Stomach (tissue), 9 donors: ENCODE results near the gene SCN7A. TPM values are rescaled to one million over a fixed set of nuclear protein-coding genes. Genes with fewer than 3 reads are reported as not detected.

ENCODE experiments used
- DNase-seq, 2 donors: peaks; one replicate each; pipeline versions ENCODE4 v3.0.0 to v3.0.0-alpha.2; 2013 to 2019
- H3K27ac ChIP-seq, 5 donors: fragments of 200-600 bp in 4 of 5; sonication (generic) in 4 of 5; one replicate each; pipeline ENCODE4 v1.5.1; 2013 to 2019; ENCODE audit warnings: mild to moderate bottlenecking in 1 of 5, moderate library complexity in 1 of 5
- H3K27me3 ChIP-seq, 3 donors: fragments of 200-600 bp; sonication (generic); one replicate each; pipeline ENCODE4 v1.5.1; 2017 to 2019; ENCODE audit warnings: mixed run types in 1 of 3
- H3K36me3 ChIP-seq, 4 donors: fragments of 200-600 bp; sonication (generic); 1 replicate in 3 of 4; 2 replicates in 1 of 4; pipeline ENCODE4 v1.5.1; 2016 to 2019
- H3K4me1 ChIP-seq, 4 donors: fragments of 200-600 bp; sonication (generic); one replicate each; pipeline ENCODE4 v1.5.1; 2016 to 2019
- H3K4me3 ChIP-seq, 4 donors: fragments of 200-600 bp; sonication (generic) in 3 of 4; one replicate each; pipeline ENCODE4 v1.5.1; 2016 to 2019; ENCODE audit warnings: mild to moderate bottlenecking in 1 of 4
- H3K9me3 ChIP-seq, 4 donors: fragments of 200-600 bp; sonication (generic); one replicate each; pipeline ENCODE4 v1.5.1; 2016 to 2019
- EP300 ChIP-seq: sonication (generic); formaldehyde crosslinking; IDR thresholded peaks from one replicate; pipeline ENCODE4 v1.6.1; 2017; ENCODE audit warnings: antibody characterized with exemption
- POLR2A ChIP-seq, 4 donors: fragments of 450-650 bp; IDR thresholded peaks; one replicate each; pipeline ENCODE4 v1.6.1; 2016; ENCODE audit warnings: antibody characterized with exemption in 4 of 4, control low read depth in 2 of 4, mild to moderate bottlenecking in 1 of 4, moderate library complexity in 1 of 4
- POLR2AphosphoS5 ChIP-seq, 3 donors: sonication (generic); formaldehyde crosslinking; IDR thresholded peaks; one replicate each; pipeline ENCODE4 v1.6.1; 2016; ENCODE audit warnings: antibody characterized with exemption in 3 of 3
- WGBS, 5 donors: extraction: QIAGEN DNeasy Blood & Tissue Kit in 3 of 5; methylation state at CpG; one replicate each; pipeline versions ENCODE4 v1.1.5 to v1.1.7; 2013 to 2018; 5-methylcytosine and 5-hydroxymethylcytosine counted together
- intact Hi-C: fragments of 100-400 bp; cut with DNase I; formaldehyde crosslinking; loops from one replicate; pipeline ENCODE4 v1.15.1; 2023; ENCODE audit warnings: low total_unique reads
- polyA plus RNA-seq, 3 donors: library from polyadenylated mRNA; stranded (reverse); fragments of 200-250 nt; gene quantifications; one replicate each; pipeline ENCODE4 v1.2.3, GENCODE V29; 2013
- total RNA-seq, 5 donors: library from RNA; depleted of rRNA; stranded (reverse); fragments of >200 nt; gene quantifications; one replicate each; pipeline versions ENCODE4 v1.1.0 to v1.2.3, GENCODE V29; 2014 to 2016
- TF ChIP-seq, protein P1 (sequence below), 7 experiments: fragments of 450-650 bp in 4 of 7; fragments of 200-600 bp in 3 of 7; sonication (generic) in 3 of 7; IDR thresholded peaks; one replicate each; pipeline ENCODE4 v1.5.1; 2016 to 2019; ENCODE audit warnings: antibody characterized with exemption in 7 of 7, control low read depth in 2 of 7, mild to moderate bottlenecking in 1 of 7
- donor health status: healthy with polysubstance abuse.
- donor health status: Bipolar disorder and iron deficiency.
- donor health status: healthy.

SCN7A gene
- total and polyA plus RNA-seq, 8 donors, result 0.19 to 148 (median 10.9) TPM

DNA sequence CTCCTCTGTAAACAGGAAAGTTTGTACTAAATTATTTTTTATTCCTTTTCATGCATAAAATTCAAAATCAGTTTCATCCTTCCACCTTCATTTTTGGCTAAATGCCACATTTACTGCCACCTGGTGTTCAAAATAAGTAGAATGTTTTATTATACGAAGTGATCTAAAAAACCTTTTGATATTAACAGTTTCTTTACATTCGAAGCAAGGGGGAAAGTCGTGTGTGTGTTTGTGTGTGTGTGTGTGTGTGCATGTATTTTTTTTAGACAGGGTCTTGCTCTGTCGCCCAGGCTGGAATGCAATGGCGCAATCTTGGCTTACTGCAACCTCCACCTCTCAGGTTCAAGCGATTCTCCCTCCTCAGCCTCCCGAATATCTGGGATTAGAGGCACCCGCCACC is 109.3 kb downstream of the SCN7A start:
- 59 to 65% (median 63%) methylated on average over 8 of the region's 8 CpGs for WGBS, 5 donors
- intact Hi-C loops, result no loop called here
- Histone ChIP-seq H3K4me3 (no peak overlapping the region), H3K36me3 (no peaks in the 10 kb centered on the region), H3K27me3 (no peaks in the 10 kb centered on the region), H3K27ac (no peak overlapping the region), H3K9me3 (no peaks in the 10 kb centered on the region), H3K4me1 (no peaks in the 10 kb centered on the region)
- TF ChIP-seq, protein P1, sequence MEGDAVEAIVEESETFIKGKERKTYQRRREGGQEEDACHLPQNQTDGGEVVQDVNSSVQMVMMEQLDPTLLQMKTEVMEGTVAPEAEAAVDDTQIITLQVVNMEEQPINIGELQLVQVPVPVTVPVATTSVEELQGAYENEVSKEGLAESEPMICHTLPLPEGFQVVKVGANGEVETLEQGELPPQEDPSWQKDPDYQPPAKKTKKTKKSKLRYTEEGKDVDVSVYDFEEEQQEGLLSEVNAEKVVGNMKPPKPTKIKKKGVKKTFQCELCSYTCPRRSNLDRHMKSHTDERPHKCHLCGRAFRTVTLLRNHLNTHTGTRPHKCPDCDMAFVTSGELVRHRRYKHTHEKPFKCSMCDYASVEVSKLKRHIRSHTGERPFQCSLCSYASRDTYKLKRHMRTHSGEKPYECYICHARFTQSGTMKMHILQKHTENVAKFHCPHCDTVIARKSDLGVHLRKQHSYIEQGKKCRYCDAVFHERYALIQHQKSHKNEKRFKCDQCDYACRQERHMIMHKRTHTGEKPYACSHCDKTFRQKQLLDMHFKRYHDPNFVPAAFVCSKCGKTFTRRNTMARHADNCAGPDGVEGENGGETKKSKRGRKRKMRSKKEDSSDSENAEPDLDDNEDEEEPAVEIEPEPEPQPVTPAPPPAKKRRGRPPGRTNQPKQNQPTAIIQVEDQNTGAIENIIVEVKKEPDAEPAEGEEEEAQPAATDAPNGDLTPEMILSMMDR (IDR thresholded peaks at IDR 0.05), result peak in 3 of 7 experiments; percentile 34 to 39 (median 35)
- no peak for TF ChIP-seq EP300
- peak in 1 of 2 donors; percentile 56 for DNase-seq

DNA sequence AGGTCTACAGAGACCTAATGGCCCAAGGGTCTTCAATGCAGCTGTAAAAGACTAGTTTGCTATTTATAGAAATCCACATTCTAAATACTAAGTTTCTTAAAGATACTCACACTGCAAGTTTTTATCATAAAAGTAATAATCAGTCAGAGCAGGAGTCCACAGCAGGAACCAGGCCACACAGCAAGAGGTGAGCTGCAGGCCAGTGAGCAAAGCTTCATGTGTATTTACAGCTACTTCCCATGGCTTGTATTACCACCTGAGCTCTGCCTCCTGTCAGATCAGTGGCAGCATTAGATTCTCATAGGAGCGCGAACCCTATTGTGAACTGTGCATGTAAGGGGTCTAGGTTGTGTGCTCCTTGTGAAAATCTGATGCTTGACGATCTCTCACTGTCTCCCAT is 111.6 kb downstream of the SCN7A start:
- H3K36me3 ChIP-seq, result no peaks in the 10 kb centered on the region
- DNase-seq, result no peak
- 79 to 94% (median 86%) methylated on average over 3 of the region's 3 CpGs for WGBS, 5 donors
- H3K27ac ChIP-seq, result no peak overlapping the region
- H3K9me3 ChIP-seq, result no peaks in the 10 kb centered on the region
- intact Hi-C loops, result no loop called here
- no peak overlapping the region for H3K4me3 ChIP-seq
- H3K4me1 ChIP-seq, result no peaks in the 10 kb centered on the region
- no peak for TF ChIP-seq POLR2AphosphoS5 (IDR thresholded peaks at IDR 0.05)
- TF ChIP-seq, protein P1 (IDR thresholded peaks at IDR 0.05), result no peak
- no peak for TF ChIP-seq POLR2A (IDR thresholded peaks at IDR 0.05)
- TF ChIP-seq EP300, result no peak
- no peaks in the 10 kb centered on the region for H3K27me3 ChIP-seq

DNA sequence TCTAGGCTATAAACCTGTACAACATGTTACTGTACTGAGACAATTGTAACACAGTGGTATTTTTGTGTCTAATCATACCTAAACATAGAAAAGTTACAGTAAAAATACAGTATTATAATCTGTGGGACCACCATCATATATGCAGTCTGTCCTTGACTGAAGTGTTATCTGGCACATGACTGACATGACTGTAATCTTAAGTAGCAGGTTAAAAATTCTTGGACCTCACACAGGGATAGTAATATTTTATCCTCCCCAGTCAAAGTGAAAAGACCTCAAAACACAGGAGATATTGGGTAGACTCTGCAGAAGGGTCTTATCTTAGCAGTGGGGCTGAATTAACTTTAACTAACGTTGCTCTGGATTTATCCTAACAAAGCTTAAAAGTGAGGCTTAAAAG is 113.4 kb downstream of the SCN7A start:
- Histone ChIP-seq H3K27ac (no peak overlapping the region), H3K4me1 (peaks cover under 1 to 11% (median 9%) of the 10 kb centered on the region in 4 donors), H3K27me3 (peaks cover 0 to 8% (median 0%) of the 10 kb centered on the region in 3 donors), H3K36me3 (no peaks in the 10 kb centered on the region), H3K4me3 (no peak overlapping the region), H3K9me3 (no peaks in the 10 kb centered on the region)
- no peak for DNase-seq
- TF ChIP-seq POLR2AphosphoS5 (IDR thresholded peaks at IDR 0.05), result no peak
- no peak for TF ChIP-seq EP300
- TF ChIP-seq POLR2A (IDR thresholded peaks at IDR 0.05), result no peak
- TF ChIP-seq, protein P1 (IDR thresholded peaks at IDR 0.05), result no peak
- WGBS, 5 donors, result 19 to 37% (median 31%) methylated on average over 1 of the region's 1 CpG
- intact Hi-C loops, result no loop called here

GRCh38 chr2:166376873-166377272 is 117.2 kb downstream of the SCN7A start:
- Histone ChIP-seq H3K9me3 (no peaks in the 10 kb centered on the region), H3K36me3 (no peaks in the 10 kb centered on the region), H3K4me1 (peaks cover 8 to 22% (median 17%) of the 10 kb centered on the region in 4 donors), H3K27me3 (peaks cover 0 to 13% (median 0%) of the 10 kb centered on the region in 3 donors), H3K27ac (no peak overlapping the region), H3K4me3 (peak overlapping the region in 2 of 4 donors; percentile 52 to 63)
- 20 to 50% (median 38%) methylated on average over 2 of the region's 2 CpGs for WGBS, 5 donors
- intact Hi-C loops, result no loop called here
- TF ChIP-seq EP300 (no peak), POLR2A (IDR thresholded peaks at IDR 0.05) (no peak), POLR2AphosphoS5 (IDR thresholded peaks at IDR 0.05) (no peak)
- TF ChIP-seq, protein P1 (IDR thresholded peaks at IDR 0.05), result no peak
- DNase-seq, result no peak
